HepG2 (cell line): ENCODE results near the gene SPTAN1. TPM values are rescaled to one million over a fixed set of nuclear protein-coding genes. Genes with fewer than 3 reads are reported as not detected.

Source experiments
- ATAC-seq: fragments of 200-7000 bp; cut with Tn5 transposase; 3 replicates; pipeline ENCODE4 v1.9.1; 2020; ENCODE audit warnings: mild to moderate bottlenecking, moderate library complexity
- BruUV-seq: library from RNA; stranded (reverse); fragments of 400-500 nt; replicated peaks from 2 replicates; lab custom pipeline; 2021; lab: Mats Ljungman, UMichigan
- CTCF ChIA-PET: fragments of 300-600 bp; formaldehyde crosslinking; extraction: SDS; loops from one replicate; lab custom pipeline; 2021; ENCODE audit warnings: low total read pairs, inconsistent platforms, low intra/inter-chr PET ratio; lab: Yijun Ruan, JAX
- POLR2A ChIA-PET: fragments of 350-600 bp; sonication (Branson Sonifier 250); formaldehyde crosslinking; loops from one replicate; lab custom pipeline; 2020; ENCODE audit warnings: antibody characterized with exemption, inconsistent platforms; lab: Yijun Ruan, JAX
- DNase-seq: peaks from one replicate; pipeline ENCODE4 v3.0.0-alpha.2; 2015; ENCODE audit warnings: low spot score
- FAIRE-seq: peaks from 3 replicates; lab custom pipeline; 2011; peaks lifted over from hg19 to GRCh38; lab: Jason Lieb, UNC
- H2AFZ ChIP-seq: one replicate; pipeline ENCODE4 v1.6.1; 2011; ENCODE audit warnings: low read length, inconsistent platforms
- H3K27ac ChIP-seq: fragments of 300-600 bp; 3 replicates; pipeline ENCODE4 v1.8.0; 2011; ENCODE audit warnings: mixed run types, mild to moderate bottlenecking, mixed read lengths, low read length, inconsistent platforms; ENCODE audit not compliant: insufficient read depth; ENCODE audit errors: extremely low read length
- H3K27me3 ChIP-seq, 2 experiments: fragments of 200-600 bp in 1 of 2; 2 replicates in 1 of 2; 3 replicates in 1 of 2; pipeline versions ENCODE4 v1.6.0 to v1.8.0; 2011; ENCODE audit warnings: low read length in 2 of 2, mild to moderate bottlenecking in 2 of 2, moderate library complexity in 2 of 2, inconsistent platforms in 1 of 2; ENCODE audit not compliant: insufficient read depth in 2 of 2, control insufficient read depth in 1 of 2
- H3K36me3 ChIP-seq, 2 experiments: fragments of 200-600 bp in 1 of 2; replicated peaks in 1 of 2; 2 replicates in 1 of 2; 3 replicates in 1 of 2; pipeline versions ENCODE4 v1.5.1 to v1.8.0; 2011; ENCODE audit warnings: low read length in 2 of 2, inconsistent platforms in 1 of 2; ENCODE audit not compliant: insufficient read depth in 2 of 2, control insufficient read depth in 1 of 2
- H3K4me1 ChIP-seq: 2 replicates; pipeline ENCODE4 v1.5.1; 2012; ENCODE audit warnings: low read length, inconsistent platforms; ENCODE audit not compliant: insufficient read depth
- H3K4me2 ChIP-seq: 2 replicates; pipeline ENCODE4 v1.6.0; 2011; ENCODE audit warnings: low read depth, low read length, inconsistent platforms
- H3K4me3 ChIP-seq, 3 experiments: fragments of 200-600 bp in 1 of 3; sonication (generic), shearing (Covaris generic) in 1 of 3; replicated peaks in 1 of 3; 2 replicates each; pipeline ENCODE4 v1.5.1; 2011 to 2016; ENCODE audit warnings: low read length in 3 of 3, inconsistent platforms in 2 of 3, low read depth in 2 of 3, mild to moderate bottlenecking in 2 of 3, control low read depth in 1 of 3, mixed read lengths in 1 of 3; ENCODE audit not compliant: insufficient read depth in 1 of 3
- H3K79me2 ChIP-seq: one replicate; pipeline ENCODE4 v1.6.1; 2011; ENCODE audit warnings: low read length, inconsistent platforms; ENCODE audit not compliant: insufficient read depth
- H3K9ac ChIP-seq: 2 replicates; pipeline ENCODE4 v1.6.0; 2011; ENCODE audit warnings: mild to moderate bottlenecking, low read depth, low read length, inconsistent platforms; ENCODE audit not compliant: insufficient read depth
- H3K9me3 ChIP-seq: 2 replicates; pipeline ENCODE4 v1.5.1; 2012; ENCODE audit warnings: mild to moderate bottlenecking, low read length
- H4K20me1 ChIP-seq: 2 replicates; pipeline ENCODE4 v1.6.0; 2011; ENCODE audit warnings: inconsistent platforms, mild to moderate bottlenecking, low read length, moderate library complexity; ENCODE audit not compliant: insufficient read depth
- LCORL ChIP-seq, 2 experiments: fragments of 450-650 bp in 1 of 2; sonication (generic) in 1 of 2; formaldehyde crosslinking in 1 of 2; IDR thresholded peaks; 2 replicates each; pipeline versions ENCODE4 v1.5.0 to v1.6.1; 2017 to 2020; ENCODE audit warnings: antibody characterized with exemption in 1 of 2, missing genetic modification reagents in 1 of 2
- UBTF ChIP-seq: sonication (generic); formaldehyde crosslinking; IDR thresholded peaks from 2 replicates; pipeline ENCODE4 v1.4.0; 2020; ENCODE audit warnings: mild to moderate bottlenecking, missing genetic modification reagents
- ZNF263 ChIP-seq: sonication (generic); formaldehyde crosslinking; IDR thresholded peaks from 2 replicates; pipeline ENCODE4 v1.4.0; 2020; ENCODE audit warnings: missing genetic modification reagents
- ZNF572 ChIP-seq: sonication (generic); formaldehyde crosslinking; IDR thresholded peaks from 2 replicates; pipeline ENCODE4 v1.5.1; 2020; ENCODE audit warnings: mild to moderate bottlenecking, missing genetic modification reagents
- ZNF841 ChIP-seq: sonication (generic); formaldehyde crosslinking; IDR thresholded peaks from 2 replicates; pipeline ENCODE4 v1.8.1; 2023; ENCODE audit warnings: missing genetic modification reagents, borderline replicate concordance
- WGBS: methylation state at CpG from one replicate; pipeline ENCODE4 v1.1.6; 2017; ENCODE audit warnings: low lambda C conversion rate; 5-methylcytosine and 5-hydroxymethylcytosine counted together
- in situ Hi-C: cut with HindIII; loops from 2 replicates; pipeline ENCODE4 v1.10.0; 2017; ENCODE audit warnings: low pct_unique_long_range_greater_than_20kb; ENCODE audit not compliant: extremely low pct_ligation_motif_present
- intact Hi-C: fragments of 100-400 bp; cut with micrococcal nuclease; formaldehyde crosslinking; loops from one replicate; pipeline ENCODE4 v1.10.0; 2022; ENCODE audit not compliant: unreplicated experiment
- polyA plus RNA-seq, 8 experiments: library from polyadenylated mRNA; depleted of rRNA in 3 of 8; stranded (reverse) in 7 of 8; unstranded in 1 of 8; fragments of >200 nt; fragmentation: Illumina TruSeq in 4 of 8; extraction: Trizol in 4 of 8; gene quantifications; 2 replicates each; pipeline versions ENCODE4 v1.2.1 to v1.2.3, GENCODE V29; 2011 to 2016; ENCODE audit warnings: low read depth in 4 of 8, missing spikeins in 1 of 8, mixed read lengths in 1 of 8; ENCODE audit not compliant: insufficient read depth in 1 of 8
- total RNA-seq, 5 experiments: library from RNA; depleted of rRNA; stranded (reverse); fragments of >200 nt; fragmentation: Illumina TruSeq; extraction: Trizol; gene quantifications; 2 replicates each; pipeline ENCODE4 v1.2.3, GENCODE V29; 2016; ENCODE audit warnings: low read depth in 1 of 5
- TF ChIP-seq, protein P1 (sequence below): sonication (generic); formaldehyde crosslinking; IDR thresholded peaks from 2 replicates; pipeline ENCODE4 v1.5.0; 2020; ENCODE audit warnings: mild to moderate bottlenecking, missing genetic modification reagents

SPTAN1 gene
- total and polyA plus RNA-seq, 2 of the 13 experiments (the other 11 are each of a cell fraction or from before 2014, with no cell fraction given), result 106 to 111 TPM

- FAIRE-seq (no peak), DNase-seq (no peak), ATAC-seq (no peak)
- Histone ChIP-seq H3K4me2 (no peak overlapping the region), H4K20me1 (no peaks in the 10 kb centered on the region), H3K9me3 (no peaks in the 10 kb centered on the region), H3K4me3 (no peak overlapping the region), H3K4me1 (no peaks in the 10 kb centered on the region), H2AFZ (no peak overlapping the region), H3K27me3 (no peaks in the 10 kb centered on the region), H3K27ac (no peak overlapping the region), H3K79me2 (no peaks in the 10 kb centered on the region), H3K36me3 (peaks cover 34 to 71% of the 10 kb centered on the region in 2 experiments), H3K9ac (no peak overlapping the region)
- intact Hi-C loops (no loop called here), in situ Hi-C loops (no loop called here)
- 93% methylated on average over 13 of the region's 14 CpGs for WGBS
- ChIA-PET CTCF (no interaction called here), POLR2A (no interaction called here)
- TF ChIP-seq ZNF263 (no peak), LCORL (IDR thresholded peaks at IDR 0.05) (0 out of 2 replicates have a peak, but pooled peaks have one; percentile 57), LCORL (CRISPR knock-in tag; IDR thresholded peaks at IDR 0.05) (no peak)
- BruUV-seq, result no TSS peak
Observed at GRCh38 chr9:128621730-128622455, 69.5 kb downstream of the SPTAN1 start.

DNA sequence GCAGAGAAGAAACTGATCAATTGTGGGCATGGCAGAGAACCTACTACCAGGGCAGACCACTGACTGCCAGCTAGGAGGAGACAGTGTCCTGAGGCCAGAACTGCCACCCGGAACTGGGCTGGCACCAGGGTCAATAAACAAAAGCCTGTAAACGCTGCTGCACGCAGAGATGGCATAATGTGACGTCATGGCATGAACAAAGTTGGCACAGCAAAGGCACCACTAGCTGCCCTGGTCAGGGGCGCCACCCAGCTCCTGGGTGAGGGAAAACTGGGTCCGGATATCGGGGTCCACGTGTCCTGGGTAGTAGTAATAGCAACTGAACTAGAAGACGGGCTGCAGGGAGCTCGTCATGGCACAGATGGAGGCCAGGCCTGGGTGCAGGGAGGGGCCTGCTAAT lies 72.2 kb downstream of the SPTAN1 start:
- ATAC-seq, result no peak
- Histone ChIP-seq H3K4me1 (peaks cover 11% of the 10 kb centered on the region), H3K4me3 (no peak overlapping the region), H2AFZ (no peak overlapping the region), H3K4me2 (no peak overlapping the region), H3K36me3 (peaks cover 31 to 60% of the 10 kb centered on the region in 2 experiments), H3K9me3 (no peaks in the 10 kb centered on the region), H3K27ac (no peak overlapping the region), H3K79me2 (no peaks in the 10 kb centered on the region), H4K20me1 (no peaks in the 10 kb centered on the region), H3K9ac (no peak overlapping the region), H3K27me3 (no peaks in the 10 kb centered on the region)
- in situ Hi-C loops, result no loop called here
- intact Hi-C loops, result no loop called here
- FAIRE-seq, result no peak
- DNase-seq, result no peak
- 97% methylated on average over 10 of the region's 10 CpGs for WGBS
- CTCF ChIA-PET, result no interaction called here
- BruUV-seq, result no TSS peak
- POLR2A ChIA-PET, result no interaction called here
- TF ChIP-seq ZNF572 (CRISPR knock-in tag) (no peak), UBTF (CRISPR knock-in tag) (no peak), ZNF841 (CRISPR knock-in tag) (no peak)
- TF ChIP-seq, protein P1, sequence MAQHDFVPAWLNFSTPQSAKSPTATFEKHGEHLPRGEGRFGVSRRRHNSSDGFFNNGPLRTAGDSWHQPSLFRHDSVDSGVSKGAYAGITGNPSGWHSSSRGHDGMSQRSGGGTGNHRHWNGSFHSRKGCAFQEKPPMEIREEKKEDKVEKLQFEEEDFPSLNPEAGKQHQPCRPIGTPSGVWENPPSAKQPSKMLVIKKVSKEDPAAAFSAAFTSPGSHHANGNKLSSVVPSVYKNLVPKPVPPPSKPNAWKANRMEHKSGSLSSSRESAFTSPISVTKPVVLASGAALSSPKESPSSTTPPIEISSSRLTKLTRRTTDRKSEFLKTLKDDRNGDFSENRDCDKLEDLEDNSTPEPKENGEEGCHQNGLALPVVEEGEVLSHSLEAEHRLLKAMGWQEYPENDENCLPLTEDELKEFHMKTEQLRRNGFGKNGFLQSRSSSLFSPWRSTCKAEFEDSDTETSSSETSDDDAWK, result no peak
